Osteocyte (in vitro differentiated cells): ENCODE measurements around the gene MYL5. TPM values are rescaled to one million over a fixed set of nuclear protein-coding genes. Genes with fewer than 3 reads are reported as not detected.

Experiments
- DNase-seq: peaks from one replicate; pipeline ENCODE4 v3.0.0; 2021; ENCODE audit warnings: mixed read lengths; ENCODE audit not compliant: unreplicated experiment; ENCODE audit errors: extremely low spot score
- H3K27ac Mint-ChIP-seq: one replicate; pipeline ENCODE4 v1.8.0; 2021; ENCODE audit warnings: mild to moderate bottlenecking, mixed read lengths; ENCODE audit not compliant: unreplicated experiment
- H3K27me3 Mint-ChIP-seq: one replicate; pipeline ENCODE4 v1.8.0; 2021; ENCODE audit warnings: mixed read lengths; ENCODE audit not compliant: unreplicated experiment
- H3K36me3 Mint-ChIP-seq: one replicate; pipeline ENCODE4 v1.8.0; 2021; ENCODE audit warnings: mixed read lengths; ENCODE audit not compliant: unreplicated experiment
- H3K4me1 Mint-ChIP-seq: one replicate; pipeline ENCODE4 v1.8.0; 2021; ENCODE audit warnings: mixed read lengths; ENCODE audit not compliant: unreplicated experiment
- H3K4me3 Mint-ChIP-seq: one replicate; pipeline ENCODE4 v1.8.0; 2021; ENCODE audit warnings: mild to moderate bottlenecking, moderate library complexity, mixed read lengths; ENCODE audit not compliant: unreplicated experiment
- H3K9me3 Mint-ChIP-seq: one replicate; pipeline ENCODE4 v1.8.0; 2021; ENCODE audit warnings: mixed read lengths; ENCODE audit not compliant: unreplicated experiment
- CTCF ChIP-seq: fragments of 200-600 bp; sonication (generic); IDR thresholded peaks from 2 replicates; pipeline ENCODE4 v1.5.0; 2021; ENCODE audit warnings: antibody characterized with exemption, mild to moderate bottlenecking, moderate library complexity
- total RNA-seq: library from RNA; stranded (reverse); gene quantifications from 2 replicates; pipeline ENCODE4 v1.2.1, GENCODE V29; 2021

MYL5 gene
- total RNA-seq, 1 donor from 2014 or later: 32.2 TPM

GRCh38 chr4:656436-657337 is 17.7 kb upstream of the MYL5 start:
- H3K27me3 Mint-ChIP-seq: no peaks in the 10 kb centered on the region

GRCh38 chr4:657338-657833 is 17.0 kb upstream of the MYL5 start:
- no peaks in the 10 kb centered on the region for H3K9me3 Mint-ChIP-seq
- DNase-seq: no peak
- no peaks in the 10 kb centered on the region for H3K36me3 Mint-ChIP-seq
- no peak overlapping the region for H3K27ac Mint-ChIP-seq
- no peaks in the 10 kb centered on the region for H3K4me1 Mint-ChIP-seq
- TF ChIP-seq CTCF: no peak
- no peak overlapping the region for H3K4me3 Mint-ChIP-seq
- no peaks in the 10 kb centered on the region for H3K27me3 Mint-ChIP-seq

More at GRCh38 chr4:656436-657337, 17.7 kb upstream of the MYL5 start:
- no peaks in the 10 kb centered on the region for H3K4me1 Mint-ChIP-seq
- H3K27ac Mint-ChIP-seq: no peak overlapping the region
- no peak for DNase-seq
- no peak for TF ChIP-seq CTCF
- no peak overlapping the region for H3K4me3 Mint-ChIP-seq
- no peaks in the 10 kb centered on the region for H3K9me3 Mint-ChIP-seq
- no peaks in the 10 kb centered on the region for H3K36me3 Mint-ChIP-seq

- H3K4me3 Mint-ChIP-seq: no peak overlapping the region
- no peaks in the 10 kb centered on the region for H3K36me3 Mint-ChIP-seq
- H3K27me3 Mint-ChIP-seq: no peaks in the 10 kb centered on the region
- H3K4me1 Mint-ChIP-seq: peaks cover under 1% of the 10 kb centered on the region
- H3K9me3 Mint-ChIP-seq: no peaks in the 10 kb centered on the region
- no peak for TF ChIP-seq CTCF
- no peak for DNase-seq
- no peak overlapping the region for H3K27ac Mint-ChIP-seq
These were observed 16.3 kb upstream of the MYL5 start for GRCh38 chr4:657834-658667.

- Mint-ChIP-seq H3K4me3 (no peak overlapping the region), H3K27me3 (no peaks in the 10 kb centered on the region), H3K27ac (no peak overlapping the region), H3K36me3 (no peaks in the 10 kb centered on the region), H3K4me1 (peaks cover 1% of the 10 kb centered on the region), H3K9me3 (no peaks in the 10 kb centered on the region)
- TF ChIP-seq CTCF: no peak
- DNase-seq: no peak
These were observed 15.4 kb upstream of the MYL5 start for GRCh38 chr4:658681-659667.
